GM13976 (cell line): ENCODE results near the gene IFIT3.
"Not testable (repeated sequence)": the region's sequence is repeated elsewhere in the genome, so short reads cannot be mapped to it uniquely, and the experiment has no call there.

ENCODE experiments used
- DNase-seq: peaks from one replicate; pipeline ENCODE4 v3.0.0; 2012; ENCODE audit warnings: low spot score
- CTCF ChIP-seq: IDR thresholded peaks from 2 replicates; pipeline ENCODE4 v1.5.1; 2012; ENCODE audit warnings: borderline replicate concordance, mild to moderate bottlenecking; ENCODE audit not compliant: insufficient read depth; ENCODE audit errors: extremely low read depth, missing control alignments, control extremely low read depth
- in situ Hi-C: fragments of 300-500 bp; cut with MboI; formaldehyde crosslinking; loops from one replicate; pipeline ENCODE4 v1.12.0; 2022; ENCODE audit warnings: low sequenced_read_pairs, mixed read lengths, inconsistent platforms; ENCODE audit not compliant: unreplicated experiment

The IFIT3 gene

GRCh38 chr10:89281606-89282395 lies 46.0 kb upstream of the IFIT3 start:
- no peak for TF ChIP-seq CTCF
- no peak for DNase-seq
- in situ Hi-C loops = no loop called here

GRCh38 chr10:89283025-89283935 lies 44.5 kb upstream of the IFIT3 start:
- in situ Hi-C loops = no loop called here
- TF ChIP-seq CTCF = no peak
- no peak for DNase-seq

GRCh38 chr10:89283936-89284475 lies 43.8 kb upstream of the IFIT3 start:
- no peak for DNase-seq
- no peak for TF ChIP-seq CTCF
- in situ Hi-C loops = no loop called here

GRCh38 chr10:89284711-89285110 lies 43.1 kb upstream of the IFIT3 start:
- DNase-seq, in situ Hi-C loops: not testable (repeated sequence)

- DNase-seq, in situ Hi-C loops: not testable (repeated sequence)
Measured at GRCh38 chr10:89285303-89285702, 42.5 kb upstream of the IFIT3 start.

GRCh38 chr10:89294721-89295239 lies 33.0 kb upstream of the IFIT3 start:
- in situ Hi-C loops = no loop called here
- no peak for DNase-seq
- no peak for TF ChIP-seq CTCF

GRCh38 chr10:89295597-89295996 lies 32.2 kb upstream of the IFIT3 start:
- in situ Hi-C loops = no loop called here
- peak; percentile 17 for DNase-seq
- TF ChIP-seq CTCF = no peak
